ENCODE measurements around the gene RNF130.

- TF ChIP-seq TAF1 (IDR thresholded peaks at IDR 0.05; ENCODE audit: low read depth) (no peak), EGR1 (IDR thresholded peaks at IDR 0.05) (no peak)
Observed at GRCh38 chr5:179905161-179905560, 166.4 kb downstream of the RNF130 start.
